ENCODE measurements around the gene ASIC4.

Gene ASIC4

GRCh38 chr2:219554350-219554749 is 40.1 kb downstream of the ASIC4 start:
- no peak for DNase-seq

- no peak for DNase-seq
Observed at GRCh38 chr2:219555956-219556355, 41.7 kb downstream of the ASIC4 start.

GRCh38 chr2:219556413-219556812 is 42.1 kb downstream of the ASIC4 start:
- no peak for DNase-seq

- no peak for DNase-seq
Observed at GRCh38 chr2:219557320-219557719, 43.0 kb downstream of the ASIC4 start.

GRCh38 chr2:219557791-219558785 is 43.8 kb downstream of the ASIC4 start:
- no peak for DNase-seq

GRCh38 chr2:219559156-219559915 is 45.1 kb downstream of the ASIC4 start:
- DNase-seq = no peak

- no peak for DNase-seq
Observed at GRCh38 chr2:219560037-219560892, 46.0 kb downstream of the ASIC4 start.

- DNase-seq = no peak
Observed at GRCh38 chr2:219560893-219561178, 46.6 kb downstream of the ASIC4 start.

GRCh38 chr2:219561179-219562048 is 47.1 kb downstream of the ASIC4 start:
- no peak for DNase-seq

GRCh38 chr2:219562049-219563020 is 48.1 kb downstream of the ASIC4 start:
- no peak for DNase-seq

- no peak for DNase-seq
Observed at GRCh38 chr2:219563271-219563928, 49.1 kb downstream of the ASIC4 start.

GRCh38 chr2:219565130-219566080 is 51.1 kb downstream of the ASIC4 start:
- DNase-seq = no peak

- no peak for DNase-seq
Observed at GRCh38 chr2:219566640-219567039, 52.4 kb downstream of the ASIC4 start.

GRCh38 chr2:219567131-219567530 is 52.8 kb downstream of the ASIC4 start:
- DNase-seq = no peak

- DNase-seq = no peak
Observed at GRCh38 chr2:219567791-219568361, 53.6 kb downstream of the ASIC4 start.

- DNase-seq = no peak
Observed at GRCh38 chr2:219569041-219569440, 54.8 kb downstream of the ASIC4 start.

- DNase-seq = no peak
Observed at GRCh38 chr2:219569635-219570034, 55.4 kb downstream of the ASIC4 start.

- no peak for DNase-seq
Observed at GRCh38 chr2:219570194-219570923, 56.1 kb downstream of the ASIC4 start.
